ENCODE results near the gene MYBPC1. TPM values are rescaled to one million over a fixed set of nuclear protein-coding genes. Genes with fewer than 3 reads are reported as not detected.

MYBPC1 gene
- not detected in 2 replicates for total RNA-seq

GRCh38 chr12:101594700-101595099 lies at the start of gene MYBPC1:
TSS of gene MYBPC1 (plus strand) at chr12:101594971. CDS start at chr12:101595071, 100 bp downstream.

GRCh38 chr12:101697197-101697929 lies 102.6 kb downstream of the MYBPC1 start, which contains the start of gene CHPT1:
TSS of gene CHPT1 (plus strand) at chr12:101697640. CDS start at chr12:101697862, 222 bp downstream.

Small RNAs within 50 kb of the gene (small RNA-seq; reads per million reads assigned to genes)
- not detected for gene RNY1P16 (ENCODE audit: low replicate concordance)

Other genes starting within 250 kb of the MYBPC1 start
- gene ARL1, start 187.2 kb upstream of the MYBPC1 start, total RNA-seq: 67.3 and 115 TPM in 2 replicates
- gene SPIC, start 119.6 kb upstream of the MYBPC1 start, total RNA-seq: not detected in 2 replicates
- 21.0 and 33.9 TPM in 2 replicates for gene CHPT1, start 102.7 kb downstream of the MYBPC1 start, total RNA-seq
- under 0.01 TPM in 2 replicates for gene SYCP3, start 144.5 kb downstream of the MYBPC1 start, total RNA-seq
- 32.6 and 39.8 TPM in 2 replicates for gene GNPTAB, start 236.0 kb downstream of the MYBPC1 start, total RNA-seq